GM23248 (cell line): ENCODE results near the gene REP15.
"Not testable (repeated sequence)": the region's sequence is repeated elsewhere in the genome, so short reads cannot be mapped to it uniquely, and the experiment has no call there.

Source experiments
- EZH2 ChIP-seq: fragments of 200-600 bp; sonication (generic); IDR thresholded peaks from 2 replicates; pipeline ENCODE4 v1.6.1; 2018; ENCODE audit warnings: antibody characterized with exemption, mild to moderate bottlenecking; ENCODE audit not compliant: insufficient read depth, poor library complexity, severe bottlenecking
- EZH2phosphoT487 ChIP-seq: fragments of 200-600 bp; sonication (generic); IDR thresholded peaks from 2 replicates; pipeline ENCODE4 v1.6.1; 2018; ENCODE audit warnings: antibody characterized with exemption, moderate library complexity, mild to moderate bottlenecking, low read depth; ENCODE audit not compliant: insufficient read depth

DNA sequence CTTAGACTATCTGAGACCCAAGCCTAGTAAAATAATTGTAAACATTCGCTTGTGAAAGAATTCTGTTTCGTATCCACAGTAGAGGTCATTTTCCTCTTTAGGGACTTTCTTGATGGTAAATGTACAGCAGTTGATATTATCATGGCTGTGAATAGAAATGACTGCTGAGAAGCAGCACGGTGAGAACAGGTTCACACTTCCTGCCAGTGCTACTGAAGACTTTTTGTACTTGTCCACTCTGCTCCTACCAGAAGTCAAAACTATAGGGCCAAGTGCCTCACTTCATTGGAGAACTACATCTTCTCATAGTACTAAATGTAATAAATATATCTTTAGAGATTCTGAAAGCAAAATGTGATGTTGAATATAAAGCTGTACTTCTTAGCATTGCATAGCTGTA is 40.8 kb upstream of the REP15 start:
- TF ChIP-seq EZH2phosphoT487, EZH2: not testable (repeated sequence)
